B cell (primary cell): ENCODE results near the gene FBF1. TPM values are rescaled to one million over a fixed set of nuclear protein-coding genes. Genes with fewer than 3 reads are reported as not detected.

ENCODE experiments used
- ATAC-seq: fragments of 200-7000 bp; cut with Tn5 transposase; one replicate; pipeline ENCODE4 v1.10.0; 2021; ENCODE audit warnings: low read depth, mild to moderate bottlenecking, moderate number of reproducible peaks, moderate library complexity
- CTCF ChIA-PET: fragments of 350-600 bp; sonication (Branson Sonifier 250); formaldehyde crosslinking; loops from one replicate; lab custom pipeline; 2021; ENCODE audit warnings: antibody characterized with exemption, inconsistent platforms; lab: Charles Lee
- POLR2A ChIA-PET: fragments of 350-600 bp; sonication (Branson Sonifier 250); formaldehyde crosslinking; loops from one replicate; lab custom pipeline; 2021; ENCODE audit warnings: antibody characterized with exemption; lab: Charles Lee
- DNase-seq: peaks from one replicate; pipeline ENCODE4 v3.0.0; 2013
- H2AFZ ChIP-seq: 2 replicates; pipeline ENCODE4 v1.6.1; 2012; ENCODE audit warnings: mild to moderate bottlenecking, low read depth, low read length; ENCODE audit not compliant: insufficient read depth, poor library complexity, severe bottlenecking
- H3K27ac ChIP-seq, 2 donors: 1 replicate in 1 of 2; 2 replicates in 1 of 2; pipeline ENCODE4 v1.5.1; 2012 to 2013; ENCODE audit warnings: low read length in 2 of 2, mild to moderate bottlenecking in 2 of 2, moderate library complexity in 1 of 2
- H3K27me3 ChIP-seq, 4 experiments: fragments of 200-600 bp in 1 of 4; sonication (generic) in 1 of 4; replicated peaks in 1 of 4; 1 replicate in 2 of 4; 2 replicates in 2 of 4; pipeline versions ENCODE4 v1.6.1 to v1.7.0; 2013 to 2016; ENCODE audit warnings: low read length in 3 of 4, mild to moderate bottlenecking in 2 of 4, mixed read lengths in 1 of 4, moderate library complexity in 1 of 4; ENCODE audit not compliant: insufficient read depth in 4 of 4, control insufficient read depth in 3 of 4; ENCODE audit errors: control extremely low read depth in 1 of 4
- H3K36me3 ChIP-seq, 2 experiments: replicated peaks in 1 of 2; 1 replicate in 1 of 2; 2 replicates in 1 of 2; pipeline versions ENCODE4 v1.6.1 to v1.7.1; 2013; ENCODE audit warnings: low read length in 1 of 2; ENCODE audit not compliant: insufficient read depth in 2 of 2, control insufficient read depth in 1 of 2; ENCODE audit errors: control extremely low read depth in 1 of 2, extremely low read depth in 1 of 2
- H3K4me1 ChIP-seq, 2 donors: fragments of 200-600 bp in 1 of 2; sonication (generic) in 1 of 2; 1 replicate in 1 of 2; 2 replicates in 1 of 2; pipeline versions ENCODE4 v1.5.1 to v1.6.1; 2013 to 2017; ENCODE audit warnings: low read length in 2 of 2; ENCODE audit not compliant: control insufficient read depth in 2 of 2, insufficient read depth in 2 of 2
- H3K4me2 ChIP-seq: replicated peaks from 2 replicates; pipeline ENCODE3; 2012; ENCODE audit warnings: mild to moderate bottlenecking, low read depth, low read length; ENCODE audit not compliant: poor library complexity, severe bottlenecking
- H3K4me3 ChIP-seq, 5 experiments: fragments of 200-600 bp in 1 of 5; sonication (generic) in 1 of 5; 1 replicate in 3 of 5; 2 replicates in 2 of 5; pipeline versions ENCODE4 v1.5.1 to v1.7.0; 2011 to 2016; ENCODE audit warnings: low read length in 4 of 5, mild to moderate bottlenecking in 4 of 5, low read depth in 2 of 5, control low read depth in 1 of 5, moderate library complexity in 1 of 5; ENCODE audit not compliant: insufficient read depth in 1 of 5; ENCODE audit errors: control extremely low read depth in 1 of 5, extremely low read depth in 1 of 5
- H3K79me2 ChIP-seq: fragments of 200-600 bp; sonication (generic); one replicate; pipeline ENCODE4 v1.6.0; 2016; ENCODE audit warnings: low read length; ENCODE audit not compliant: control insufficient read depth, insufficient read depth
- H3K9ac ChIP-seq: fragments of 200-600 bp; sonication (generic); 2 replicates; pipeline ENCODE4 v1.6.1; 2017; ENCODE audit warnings: mild to moderate bottlenecking, low read length, moderate library complexity
- H3K9me3 ChIP-seq, 3 donors: one replicate each; pipeline versions ENCODE4 v1.6.1 to v1.7.1; 2013; ENCODE audit warnings: low read length in 2 of 3; ENCODE audit not compliant: control insufficient read depth in 2 of 3, insufficient read depth in 1 of 3; ENCODE audit errors: control extremely low read depth in 1 of 3
- H4K20me1 ChIP-seq: 2 replicates; pipeline ENCODE4 v1.6.0; 2012; ENCODE audit warnings: mild to moderate bottlenecking, low read length; ENCODE audit not compliant: insufficient read depth, control insufficient read depth, poor library complexity, severe bottlenecking
- H3K27ac Mint-ChIP-seq: one replicate; pipeline ENCODE4 v1.8.0; 2021; ENCODE audit warnings: mixed read lengths
- H3K27me3 Mint-ChIP-seq: one replicate; pipeline ENCODE4 v1.8.0; 2021; ENCODE audit warnings: mixed read lengths
- H3K4me1 Mint-ChIP-seq: one replicate; pipeline ENCODE4 v1.8.0; 2021; ENCODE audit warnings: mixed read lengths
- H3K4me3 Mint-ChIP-seq: one replicate; pipeline ENCODE4 v1.8.0; 2021; ENCODE audit warnings: mixed read lengths
- H3K9me3 Mint-ChIP-seq: one replicate; pipeline ENCODE4 v1.8.0; 2022; ENCODE audit warnings: mixed read lengths; ENCODE audit not compliant: insufficient read depth
- EZH2 ChIP-seq: IDR thresholded peaks from 2 replicates; pipeline ENCODE4 v1.6.1; 2012; ENCODE audit warnings: borderline replicate concordance, low read depth, mild to moderate bottlenecking, moderate library complexity, low read length; ENCODE audit not compliant: insufficient read depth, poor library complexity, severe bottlenecking
- WGBS: methylation state at CpG from one replicate; pipeline ENCODE4 v1.1.5; 2013; ENCODE audit warnings: missing lambda C conversion rate; ENCODE audit not compliant: insufficient coverage; 5-methylcytosine and 5-hydroxymethylcytosine counted together
- intact Hi-C: fragments of 100-400 bp; cut with micrococcal nuclease; formaldehyde crosslinking; loops from one replicate; pipeline ENCODE4 v1.10.0; 2022
- polyA plus RNA-seq: library from polyadenylated mRNA; depleted of rRNA; stranded (reverse); fragments of >200 nt; gene quantifications from 2 replicates; pipeline ENCODE4 v1.2.3, GENCODE V29; 2012
- total RNA-seq, 2 donors: library from RNA; stranded (reverse); fragments of 120-200 nt in 1 of 2; gene quantifications; 1 replicate in 1 of 2; 2 replicates in 1 of 2; pipeline versions ENCODE4 v1.2.3 to v1.2.4, GENCODE V29; 2013 to 2022
- TF ChIP-seq, protein P1 (sequence below): fragments of 200-600 bp; IDR thresholded peaks from one replicate; pipeline ENCODE4 v1.8.0; 2022; ENCODE audit warnings: antibody characterized with exemption, mild to moderate bottlenecking

The FBF1 gene
- total and polyA plus RNA-seq, 2 donors (not counting 1 experiment from before 2014, with no cell fraction given): 21.6 to 31.5 TPM

DNA sequence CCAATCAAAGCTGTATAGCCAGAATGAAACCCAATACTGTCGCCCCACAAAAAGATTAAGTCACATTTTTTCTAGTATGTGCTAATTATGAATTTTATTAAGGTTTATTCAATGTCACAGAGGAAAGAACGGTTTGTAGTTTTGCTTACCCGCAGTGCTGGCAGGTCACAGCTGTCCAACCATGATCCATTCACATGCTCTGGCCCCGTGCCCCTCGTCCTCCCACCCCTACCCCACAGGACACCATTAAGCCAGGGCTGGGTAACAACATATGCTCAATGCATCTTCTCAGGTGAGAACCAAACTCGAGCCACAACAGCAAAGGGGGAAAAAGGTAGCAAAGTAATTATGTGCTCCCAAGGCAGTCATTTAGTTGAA lies 589 bp upstream of the FBF1 start:
- CTCF ChIA-PET: interaction anchor here (0.7 to 1.4 kb wide), 6 partner anchors 36 to 254 kb away, joined by 3 to 6 read pairs (median 4); partner anchors contain the start of gene CDK3
- Histone ChIP-seq H2AFZ (peak overlapping the region; percentile 99), H3K4me3 (peak overlapping the region in 4 of 5 experiments; percentile 75 to 97 (median 85)), H3K9me3 (no peaks in the 10 kb centered on the region), H3K27ac (peak overlapping the region in 1 of 2 donors; percentile 82), H3K36me3 (peaks cover 0 to 4% of the 10 kb centered on the region in 2 experiments), H3K4me2 (peak overlapping the region; percentile 95), H3K79me2 (peaks cover 3% of the 10 kb centered on the region), H3K27me3 (no peaks in the 10 kb centered on the region), H3K4me1 (peaks cover 0 to 14% of the 10 kb centered on the region in 2 donors), H3K9ac (peak overlapping the region; percentile 91), H4K20me1 (no peaks in the 10 kb centered on the region)
- peak overlapping the region; percentile 61 for H3K27ac Mint-ChIP-seq
- peaks cover 12% of the 10 kb centered on the region for H3K4me1 Mint-ChIP-seq
- peak overlapping the region; percentile 92 for H3K4me3 Mint-ChIP-seq
- no peaks in the 10 kb centered on the region for H3K9me3 Mint-ChIP-seq
- no peaks in the 10 kb centered on the region for H3K27me3 Mint-ChIP-seq
- ATAC-seq: no peak
- TF ChIP-seq, protein P1, sequence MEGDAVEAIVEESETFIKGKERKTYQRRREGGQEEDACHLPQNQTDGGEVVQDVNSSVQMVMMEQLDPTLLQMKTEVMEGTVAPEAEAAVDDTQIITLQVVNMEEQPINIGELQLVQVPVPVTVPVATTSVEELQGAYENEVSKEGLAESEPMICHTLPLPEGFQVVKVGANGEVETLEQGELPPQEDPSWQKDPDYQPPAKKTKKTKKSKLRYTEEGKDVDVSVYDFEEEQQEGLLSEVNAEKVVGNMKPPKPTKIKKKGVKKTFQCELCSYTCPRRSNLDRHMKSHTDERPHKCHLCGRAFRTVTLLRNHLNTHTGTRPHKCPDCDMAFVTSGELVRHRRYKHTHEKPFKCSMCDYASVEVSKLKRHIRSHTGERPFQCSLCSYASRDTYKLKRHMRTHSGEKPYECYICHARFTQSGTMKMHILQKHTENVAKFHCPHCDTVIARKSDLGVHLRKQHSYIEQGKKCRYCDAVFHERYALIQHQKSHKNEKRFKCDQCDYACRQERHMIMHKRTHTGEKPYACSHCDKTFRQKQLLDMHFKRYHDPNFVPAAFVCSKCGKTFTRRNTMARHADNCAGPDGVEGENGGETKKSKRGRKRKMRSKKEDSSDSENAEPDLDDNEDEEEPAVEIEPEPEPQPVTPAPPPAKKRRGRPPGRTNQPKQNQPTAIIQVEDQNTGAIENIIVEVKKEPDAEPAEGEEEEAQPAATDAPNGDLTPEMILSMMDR: no peak
- no peak for TF ChIP-seq EZH2
- no peak for DNase-seq
- intact Hi-C loops: loop anchor here (1.0 to 2.0 kb wide), 5 partner anchors 36 to 157 kb away; partner anchors contain the start of genes ACOX1, TEN1, UNK and WBP2
- WGBS: no CpG with 5 or more reads among the region's 6 CpGs
- POLR2A ChIA-PET: interaction anchor here (0.9 to 1.3 kb wide), 3 partner anchors 37 to 86 kb away, joined by 3 to 4 read pairs (median 3); partner anchors contain the start of genes ACOX1, TEN1 and WBP2

GRCh38 chr17:75937652-75938051 lies 3.2 kb downstream of the FBF1 start:
- H3K4me1 ChIP-seq: peaks cover 0 to 14% of the 10 kb centered on the region in 2 donors
- no peak overlapping the region for H3K9ac ChIP-seq
- POLR2A ChIA-PET: no interaction called here
- no peak for DNase-seq
- H3K79me2 ChIP-seq: peaks cover 3% of the 10 kb centered on the region
- no peaks in the 10 kb centered on the region for H3K36me3 ChIP-seq
- no peaks in the 10 kb centered on the region for H4K20me1 ChIP-seq
- Mint-ChIP-seq H3K4me3 (no peak overlapping the region), H3K9me3 (no peaks in the 10 kb centered on the region), H3K4me1 (peaks cover 12% of the 10 kb centered on the region), H3K27me3 (no peaks in the 10 kb centered on the region), H3K27ac (no peak overlapping the region)
- CTCF ChIA-PET: interaction anchor here (0.7 kb wide), 1 partner anchor 46 kb away, joined by 6 read pairs; no protein-coding TSS in a partner anchor
- no peak overlapping the region for H3K4me3 ChIP-seq
- no peak overlapping the region for H3K27ac ChIP-seq
- no peak overlapping the region for H2AFZ ChIP-seq
- no peak for ATAC-seq
- intact Hi-C loops: no loop called here
- TF ChIP-seq EZH2: no peak
- TF ChIP-seq, protein P1: no peak
- WGBS: 96% methylated on average over 9 of the region's 13 CpGs
- no peaks in the 10 kb centered on the region for H3K27me3 ChIP-seq
- no peak overlapping the region for H3K4me2 ChIP-seq
- H3K9me3 ChIP-seq: no peaks in the 10 kb centered on the region
